ENCODE results near the gene LRFN3. TPM values are rescaled to one million over a fixed set of nuclear protein-coding genes. Genes with fewer than 3 reads are reported as not detected.

Gene LRFN3
- total RNA-seq, 1 donor from 2014 or later: 2.3 TPM

GRCh38 chr19:35986664-35987570, 50.7 kb downstream of the LRFN3 start:
- peaks cover 3% of the 10 kb centered on the region for H3K9me3 Mint-ChIP-seq
- no peaks in the 10 kb centered on the region for H3K36me3 Mint-ChIP-seq
- Histone ChIP-seq H3F3A (ENCODE audit: low read depth) (peaks cover 18% of the 10 kb centered on the region), H3K79me2 (ENCODE audit: low read depth) (no peaks in the 10 kb centered on the region), H4K20me1 (ENCODE audit: low read depth) (no peaks in the 10 kb centered on the region), H3K4me3 (peak overlapping the region; percentile 54), H3K4me1 (no peaks in the 10 kb centered on the region), H3K27me3 (peaks cover 74% of the 10 kb centered on the region), H3K27ac (no peak overlapping the region), H3K36me3 (no peaks in the 10 kb centered on the region), H2AFZ (replicated peaks) (peak overlapping the region; percentile 65), H3K9me3 (ENCODE audit: low read depth) (no peaks in the 10 kb centered on the region), H3K9ac (no peak overlapping the region), H3K4me2 (peak overlapping the region; percentile 95)
- peaks cover 35% of the 10 kb centered on the region for H3K27me3 Mint-ChIP-seq (ENCODE audit: insufficient read depth, low read depth)
- peak; percentile 76 for DNase-seq (ENCODE audit: low spot score)
- peaks cover 6% of the 10 kb centered on the region for H3K4me1 Mint-ChIP-seq
- TF ChIP-seq EZH2 (IDR thresholded peaks at IDR 0.05) (no peak), EZH2phosphoT487 (IDR thresholded peaks at IDR 0.05) (no peak), CTCF (IDR thresholded peaks at IDR 0.05) (no peak)
- no peak overlapping the region for H3K27ac Mint-ChIP-seq
- peak overlapping the region; percentile 89 for H3K4me3 Mint-ChIP-seq

- Histone ChIP-seq H2AFZ (replicated peaks) (no peak overlapping the region), H3K36me3 (no peaks in the 10 kb centered on the region), H3K4me2 (peak overlapping the region; percentile 95), H3K79me2 (ENCODE audit: low read depth) (no peaks in the 10 kb centered on the region), H3K9me3 (ENCODE audit: low read depth) (no peaks in the 10 kb centered on the region), H3K4me3 (peak overlapping the region; percentile 54), H4K20me1 (ENCODE audit: low read depth) (no peaks in the 10 kb centered on the region), H3F3A (ENCODE audit: low read depth) (peaks cover 18% of the 10 kb centered on the region), H3K4me1 (no peaks in the 10 kb centered on the region), H3K9ac (no peak overlapping the region), H3K27me3 (peaks cover 68% of the 10 kb centered on the region), H3K27ac (no peak overlapping the region)
- Mint-ChIP-seq H3K4me1 (peaks cover 6% of the 10 kb centered on the region), H3K9me3 (peaks cover 3% of the 10 kb centered on the region), H3K27me3 (ENCODE audit: insufficient read depth, low read depth) (peaks cover 32% of the 10 kb centered on the region), H3K36me3 (no peaks in the 10 kb centered on the region), H3K4me3 (peak overlapping the region; percentile 89), H3K27ac (no peak overlapping the region)
- DNase-seq (ENCODE audit: low spot score): no peak
- no peak for TF ChIP-seq EZH2phosphoT487 (IDR thresholded peaks at IDR 0.05)
- no peak for TF ChIP-seq EZH2 (IDR thresholded peaks at IDR 0.05)
- no peak for TF ChIP-seq CTCF (IDR thresholded peaks at IDR 0.05)
Measured at GRCh38 chr19:35987571-35987896, 51.4 kb downstream of the LRFN3 start.

- H3K4me1 ChIP-seq: no peaks in the 10 kb centered on the region
- no peak overlapping the region for H3K27ac ChIP-seq
- no peaks in the 10 kb centered on the region for H3K9me3 ChIP-seq (ENCODE audit: low read depth)
- no peaks in the 10 kb centered on the region for H3K36me3 ChIP-seq
- H3K27ac Mint-ChIP-seq: no peak overlapping the region
- no peaks in the 10 kb centered on the region for H3K36me3 Mint-ChIP-seq
- H3K4me3 Mint-ChIP-seq: no peak overlapping the region
- H4K20me1 ChIP-seq (ENCODE audit: low read depth): no peaks in the 10 kb centered on the region
- no peak overlapping the region for H3K4me2 ChIP-seq
- no peak overlapping the region for H3K4me3 ChIP-seq
- peaks cover 3% of the 10 kb centered on the region for H3K9me3 Mint-ChIP-seq
- H3K9ac ChIP-seq: no peak overlapping the region
- peaks cover 13% of the 10 kb centered on the region for H3K4me1 Mint-ChIP-seq
- H3K79me2 ChIP-seq (ENCODE audit: low read depth): no peaks in the 10 kb centered on the region
- no peak for DNase-seq (ENCODE audit: low spot score)
- peaks cover 32% of the 10 kb centered on the region for H3K27me3 Mint-ChIP-seq (ENCODE audit: insufficient read depth, low read depth)
- TF ChIP-seq EZH2 (IDR thresholded peaks at IDR 0.05) (no peak), EZH2phosphoT487 (IDR thresholded peaks at IDR 0.05) (no peak), CTCF (IDR thresholded peaks at IDR 0.05) (no peak)
- peaks cover 57% of the 10 kb centered on the region for H3K27me3 ChIP-seq
- H2AFZ ChIP-seq (replicated peaks): no peak overlapping the region
- H3F3A ChIP-seq (ENCODE audit: low read depth): peaks cover 18% of the 10 kb centered on the region
Measured at GRCh38 chr19:35988824-35989223, 52.6 kb downstream of the LRFN3 start.

Measured in neural progenitor cell (in vitro differentiated cells).